Suppressor macrophage treated with lipopolysaccharide for 1 hour (primary cell): ENCODE measurements around the gene CRYGS.
"Not testable (repeated sequence)": the region's sequence is repeated elsewhere in the genome, so short reads cannot be mapped to it uniquely, and the experiment has no call there.

ENCODE experiments used
- DNase-seq, 3 donors: peaks; one replicate each; pipeline ENCODE4 v3.0.0-alpha.2; 2020 to 2022

The CRYGS gene

GRCh38 chr3:186517218-186517617 lies 27.0 kb downstream of the CRYGS start:
- DNase-seq = no peak

GRCh38 chr3:186516646-186517045 lies 27.5 kb downstream of the CRYGS start:
- no peak for DNase-seq

- no peak for DNase-seq
These were observed 29.1 kb downstream of the CRYGS start for GRCh38 chr3:186515125-186515524.

GRCh38 chr3:186514296-186515002 lies 29.7 kb downstream of the CRYGS start:
- peak in 2 of 3 donors; percentile 25 to 30 for DNase-seq

DNA sequence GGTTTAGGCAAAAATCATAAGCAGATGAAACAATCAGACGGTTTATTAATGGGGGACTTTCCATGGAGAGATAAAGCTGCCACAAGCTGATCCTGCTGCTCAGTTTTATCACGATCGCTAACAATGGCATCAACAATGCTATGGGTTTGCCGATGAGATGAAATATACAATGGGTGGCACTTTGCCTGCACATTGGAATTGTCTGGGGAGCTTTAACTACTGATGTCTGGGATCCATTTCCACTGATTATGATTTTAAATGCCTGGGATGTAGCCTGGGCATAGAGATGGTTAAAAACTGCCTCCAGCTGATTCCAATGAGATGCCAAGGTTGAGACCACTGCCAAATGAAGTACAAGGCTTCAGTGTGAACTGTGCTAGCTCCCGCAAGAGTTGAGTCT lies 30.8 kb downstream of the CRYGS start:
- DNase-seq = no peak

- no peak for DNase-seq
These were observed 31.4 kb downstream of the CRYGS start for GRCh38 chr3:186512570-186513302.

GRCh38 chr3:186511702-186512101 lies 32.5 kb downstream of the CRYGS start:
- no peak for DNase-seq

DNA sequence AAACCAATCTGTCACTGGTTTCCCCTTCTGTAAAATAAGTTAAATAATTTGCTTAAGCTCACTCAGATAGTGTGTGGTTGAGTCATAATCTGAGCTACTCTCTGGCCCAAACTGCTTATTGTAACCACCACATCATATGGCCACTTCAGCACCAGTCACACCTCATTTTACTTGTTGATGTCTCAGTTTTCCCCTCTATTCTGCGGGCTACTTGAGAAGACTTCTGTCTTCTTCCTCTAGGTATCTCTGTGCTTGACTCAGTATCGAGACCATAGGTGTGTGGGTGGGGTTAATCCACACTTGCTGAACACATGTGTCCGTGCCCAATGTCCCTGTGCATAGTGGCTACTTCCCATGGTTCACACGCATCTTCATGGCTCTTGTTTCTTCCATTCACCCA lies 32.9 kb downstream of the CRYGS start:
- DNase-seq = no peak

DNA sequence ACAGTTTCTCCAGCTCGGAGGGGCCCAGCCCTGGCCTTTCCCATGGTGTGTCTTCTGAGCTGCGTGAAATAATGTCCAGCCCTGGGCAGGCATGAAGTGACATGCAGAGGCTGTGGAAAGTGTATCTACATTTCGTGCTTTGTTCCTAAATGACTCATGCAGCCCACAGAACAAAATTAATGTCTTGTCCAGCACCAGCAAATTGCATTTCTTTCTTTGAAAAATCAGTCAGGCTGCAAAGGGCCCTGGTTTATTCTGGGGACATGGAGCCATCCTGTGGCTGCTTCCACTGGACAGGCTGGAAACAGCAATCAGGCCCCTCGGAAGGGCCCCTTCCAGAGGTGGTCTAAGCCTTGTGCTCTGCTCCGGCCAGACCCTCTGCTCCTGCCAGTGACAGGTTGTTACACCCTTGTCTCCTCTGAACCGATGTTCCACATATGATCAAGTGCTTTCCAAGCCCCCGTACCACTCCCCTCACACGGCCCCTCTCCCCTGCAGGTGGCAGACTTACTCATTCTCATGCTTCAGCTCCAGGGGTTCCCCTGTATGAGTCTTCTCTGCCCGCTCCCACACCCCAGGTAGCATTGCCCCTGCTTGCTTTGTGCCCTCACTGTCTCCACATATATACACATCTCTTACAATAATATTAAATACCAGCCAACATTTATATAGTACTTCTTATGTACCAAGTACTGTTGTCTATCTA lies 33.7 kb downstream of the CRYGS start:
- no peak for DNase-seq

DNA sequence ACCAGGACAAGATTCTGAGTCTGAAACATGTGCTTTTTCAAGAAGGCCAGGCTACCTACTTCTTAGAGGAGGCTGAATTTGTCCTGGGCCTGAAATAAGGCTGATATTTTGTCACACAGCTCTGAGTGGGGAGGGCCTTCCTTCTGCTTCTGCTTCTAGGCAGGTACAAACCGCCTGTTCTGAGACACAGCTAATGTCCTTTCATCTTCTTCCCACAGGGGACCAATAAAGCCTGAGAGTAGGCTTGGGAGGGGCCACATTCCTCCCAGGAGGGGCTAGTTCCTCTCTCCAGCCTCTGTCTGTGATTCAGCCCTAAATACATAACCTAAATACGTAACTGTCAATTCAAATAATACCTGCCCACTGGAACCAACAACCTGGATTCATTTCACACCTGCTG lies 34.8 kb downstream of the CRYGS start:
- no peak for DNase-seq

GRCh38 chr3:186506857-186507256 lies 37.3 kb downstream of the CRYGS start:
- peak in 2 of 3 donors; percentile 31 to 41 for DNase-seq

DNA sequence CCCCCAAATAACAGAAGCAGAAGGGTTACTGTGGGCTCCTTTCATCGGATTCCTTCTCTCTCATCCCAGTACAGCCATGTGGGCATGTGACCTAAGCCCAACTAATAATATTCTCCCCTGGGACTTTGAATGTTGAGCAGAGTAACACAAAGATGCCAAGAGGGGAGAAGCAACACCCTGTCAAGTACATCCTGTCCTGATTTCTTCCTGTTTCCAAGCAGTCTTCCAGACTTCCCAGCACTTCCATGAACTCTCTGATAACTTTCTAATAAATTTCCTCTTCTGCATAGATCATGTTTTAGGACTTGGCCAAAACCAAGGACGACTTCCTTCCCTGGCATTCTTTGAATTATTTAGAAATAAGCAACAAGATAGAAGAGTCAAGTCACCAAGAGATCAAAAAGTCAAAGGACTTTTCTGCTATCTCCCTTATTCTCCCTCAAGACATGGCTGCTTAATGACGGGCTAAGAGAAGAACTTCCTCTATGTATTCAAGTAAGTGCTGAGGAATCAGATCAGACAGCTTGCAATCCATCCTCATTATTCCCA lies 37.9 kb downstream of the CRYGS start:
- no peak for DNase-seq

- no peak for DNase-seq
These were observed 41.0 kb downstream of the CRYGS start for GRCh38 chr3:186502966-186503712.

DNA sequence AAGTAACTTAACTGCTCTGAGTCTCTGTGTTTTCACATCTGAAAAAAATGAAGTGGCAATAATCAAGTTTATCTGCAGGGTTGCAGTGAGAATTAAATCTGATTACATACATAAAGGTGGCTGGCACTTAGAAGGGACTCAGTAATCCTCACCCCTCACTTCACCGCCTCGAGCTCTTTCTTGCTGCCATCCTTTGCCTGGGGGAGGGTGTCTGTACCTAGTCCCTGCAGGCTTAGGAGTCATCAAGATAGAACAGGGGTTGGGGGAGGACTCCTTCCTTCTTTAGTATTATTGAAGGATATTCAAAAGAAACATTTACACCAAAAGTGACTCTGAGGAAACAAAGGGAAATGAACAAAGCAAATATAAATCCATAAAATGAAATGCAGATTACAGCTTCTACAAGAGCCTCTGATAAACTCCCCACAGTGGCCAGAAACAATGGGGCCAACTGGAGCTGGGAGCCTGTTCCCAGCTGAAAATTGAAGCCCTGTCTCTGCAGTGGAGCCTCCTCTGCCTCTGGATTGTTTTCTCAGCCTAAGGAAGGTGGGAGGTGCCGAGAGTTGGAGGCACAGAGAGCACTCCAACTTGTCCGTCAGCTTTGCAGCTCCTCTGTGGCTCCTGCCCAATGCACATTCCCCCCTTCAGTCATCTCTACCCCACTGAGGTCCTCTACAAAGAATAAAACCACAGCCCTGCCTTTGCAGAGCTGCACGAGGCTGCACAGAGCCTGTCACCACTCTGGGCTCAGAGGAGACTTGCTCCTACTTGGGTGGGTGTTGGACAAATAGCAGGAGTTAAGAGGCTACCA lies 41.8 kb downstream of the CRYGS start:
- no peak for DNase-seq

DNA sequence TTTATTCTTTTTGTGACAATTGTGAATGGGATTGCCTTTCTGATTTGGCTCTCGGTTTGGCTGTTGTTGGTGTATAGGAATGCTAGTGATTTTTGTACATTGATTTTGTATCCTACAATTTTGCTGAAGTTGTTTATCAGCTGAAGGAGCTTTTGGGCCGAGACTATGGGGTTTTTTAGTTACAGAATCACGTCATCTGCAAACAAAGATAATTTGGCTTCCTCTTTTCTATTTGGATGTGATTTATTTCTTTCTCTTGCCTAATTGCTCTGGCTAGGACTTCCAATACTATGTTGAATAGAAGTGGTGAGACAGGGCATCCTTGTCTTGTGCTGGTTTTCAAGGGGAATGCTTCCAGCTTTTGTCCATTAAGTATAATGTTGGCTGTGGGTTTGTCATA lies 44.2 kb downstream of the CRYGS start:
- peak in 1 of 3 donors; percentile 44 for DNase-seq

GRCh38 chr3:186498022-186498421 lies 46.2 kb downstream of the CRYGS start:
- not testable (repeated sequence) for DNase-seq

GRCh38 chr3:186497608-186498007 lies 46.6 kb downstream of the CRYGS start:
- DNase-seq = no peak

- DNase-seq = no peak
These were observed 47.5 kb downstream of the CRYGS start for GRCh38 chr3:186496635-186497034.

DNA sequence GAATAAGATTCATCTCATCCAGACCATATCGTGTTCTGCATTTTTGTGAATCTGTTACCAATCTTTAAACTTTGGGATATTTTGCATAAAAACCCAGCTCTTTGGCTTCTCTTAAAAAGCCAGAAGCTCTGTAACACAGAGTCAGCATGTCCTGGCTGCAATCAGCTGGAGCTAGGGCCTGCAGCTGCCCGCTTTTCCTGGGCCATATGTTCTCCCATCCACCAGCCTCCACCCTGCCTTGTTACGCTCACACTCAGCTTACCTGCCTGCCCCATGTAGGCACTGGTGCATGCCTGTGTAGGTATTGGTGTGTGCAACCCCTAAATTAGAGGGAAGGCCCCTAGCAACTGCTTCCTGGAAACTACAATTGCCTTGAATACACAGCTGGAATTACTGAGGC lies 48.2 kb downstream of the CRYGS start:
- no peak for DNase-seq

DNA sequence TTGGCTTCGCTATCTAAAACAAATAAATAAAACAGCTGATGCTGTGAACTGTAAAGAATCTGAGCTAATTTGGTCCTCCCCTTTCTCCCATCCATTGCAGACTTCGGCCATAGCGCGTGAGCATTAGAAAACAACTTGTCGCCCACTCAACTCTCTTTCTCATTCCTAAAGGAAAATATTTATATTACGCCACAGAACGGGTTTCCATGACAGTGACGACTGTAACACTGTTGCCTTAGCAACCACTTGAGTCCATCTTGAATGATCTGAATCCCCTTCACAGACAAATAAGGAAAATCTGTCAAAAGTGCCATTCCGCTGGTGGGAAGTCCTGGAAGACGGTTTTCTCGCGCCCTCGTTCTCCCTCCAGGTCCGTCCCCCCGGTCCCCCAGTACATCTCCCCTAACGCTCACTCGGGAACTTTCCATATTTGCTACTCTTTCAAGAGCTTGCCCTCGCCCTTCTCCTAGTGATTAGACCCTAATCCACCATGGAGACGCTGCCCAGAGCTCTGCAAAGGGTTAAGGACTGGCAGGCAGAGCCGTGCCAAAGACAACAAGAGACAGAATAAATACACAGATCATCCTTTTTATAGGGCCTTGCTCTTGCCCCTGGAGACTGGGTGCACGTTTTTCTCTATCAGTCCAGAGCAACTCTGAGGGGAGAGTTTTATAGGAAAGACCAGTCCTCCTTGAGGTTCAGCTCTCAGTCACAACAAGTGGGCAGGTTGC lies 50.5 kb downstream of the CRYGS start:
- DNase-seq = no peak

GRCh38 chr3:186492385-186492984 lies 51.7 kb downstream of the CRYGS start:
- no peak for DNase-seq
